H1 (cell line): Measurements from ENCODE around the gene ELOVL2. TPM values are rescaled to one million over a fixed set of nuclear protein-coding genes. Genes with fewer than 3 reads are reported as not detected.

Source experiments
- ASH2L ChIP-seq: fragments of 200-600, 300-600 bp; sonication (generic); IDR thresholded peaks from one replicate; pipeline ENCODE4 v1.7.1; 2017; ENCODE audit warnings: low read length
- EP300 ChIP-seq, 2 experiments: IDR thresholded peaks; 1 replicate in 1 of 2; 2 replicates in 1 of 2; pipeline ENCODE4 v1.6.1; 2011 to 2012; ENCODE audit warnings: low read depth in 2 of 2, low read length in 2 of 2, mild to moderate bottlenecking in 2 of 2, borderline replicate concordance in 1 of 2, inconsistent platforms in 1 of 2, moderate library complexity in 1 of 2
- FOSL1 ChIP-seq: IDR thresholded peaks from 2 replicates; pipeline ENCODE4 v1.6.1; 2011; ENCODE audit warnings: mild to moderate bottlenecking, low read depth, low read length, moderate library complexity; ENCODE audit not compliant: insufficient read depth
- JUND ChIP-seq: IDR thresholded peaks from 2 replicates; pipeline ENCODE4 v1.6.1; 2011; ENCODE audit warnings: mild to moderate bottlenecking, improper control_type of control experiment, low read length
- PHF8 ChIP-seq: fragments of 200-600 bp; sonication (generic); conservative IDR thresholded peaks from 2 replicates; pipeline ENCODE4 v1.7.1; 2012; ENCODE audit warnings: low read depth, mild to moderate bottlenecking, inconsistent platforms, low read length, moderate library complexity
- RAD21 ChIP-seq, 2 experiments: IDR thresholded peaks in 1 of 2; conservative IDR thresholded peaks in 1 of 2; 2 replicates each; pipeline ENCODE4 v1.6.1; 2011; ENCODE audit warnings: low read depth in 2 of 2, low read length in 2 of 2, improper control_type of control experiment in 1 of 2, inconsistent platforms in 1 of 2, mild to moderate bottlenecking in 1 of 2, moderate library complexity in 1 of 2
- SIRT6 ChIP-seq: IDR thresholded peaks from one replicate; pipeline ENCODE4 v1.7.1; 2012; ENCODE audit warnings: low read length, inconsistent platforms
- SP1 ChIP-seq: IDR thresholded peaks from 2 replicates; pipeline ENCODE4 v1.6.1; 2011; ENCODE audit warnings: low read depth, low read length
- SRF ChIP-seq: IDR thresholded peaks from 2 replicates; pipeline ENCODE4 v1.6.1; 2011; ENCODE audit warnings: mild to moderate bottlenecking, low read depth, low read length, moderate library complexity
- polyA plus RNA-seq, 7 experiments: library from polyadenylated mRNA; depleted of rRNA in 3 of 7; stranded (reverse) in 5 of 7; unstranded in 2 of 7; fragments of >200 nt in 5 of 7; fragments of 200-250 nt in 2 of 7; gene quantifications; 1 replicate in 5 of 7; 2 replicates in 1 of 7; 4 replicates in 1 of 7; pipeline versions ENCODE4 v1.2.1 to v1.2.3, GENCODE V29; 2011 to 2013; ENCODE audit warnings: missing spikeins in 2 of 7, mixed read lengths in 2 of 7
- total RNA-seq: library from RNA; stranded (reverse); fragmentation: NEBNext Ultra II Directional; extraction: Animal tissue kit (Norgen Biotek cat#: 25700); gene quantifications from 2 replicates; pipeline ENCODE4 v1.2.1, GENCODE V29; 2021
- TF ChIP-seq, protein P1 (sequence below): fragments of 300-600 bp; sonication (generic); IDR thresholded peaks from 2 replicates; pipeline ENCODE4 v1.7.1; 2012; ENCODE audit warnings: low read length, moderate library complexity, mild to moderate bottlenecking, inconsistent platforms; ENCODE audit not compliant: insufficient replicate concordance
- TF ChIP-seq, protein P2 (sequence below): IDR thresholded peaks from 2 replicates; pipeline ENCODE4 v1.6.1; 2012; ENCODE audit warnings: inconsistent platforms

Gene ELOVL2
- total and polyA plus RNA-seq, 2 of the 8 experiments (the other 6 are each of a cell fraction or from before 2014, with no cell fraction given) = 0.42 to 0.89 TPM

- TF ChIP-seq, protein P1, sequence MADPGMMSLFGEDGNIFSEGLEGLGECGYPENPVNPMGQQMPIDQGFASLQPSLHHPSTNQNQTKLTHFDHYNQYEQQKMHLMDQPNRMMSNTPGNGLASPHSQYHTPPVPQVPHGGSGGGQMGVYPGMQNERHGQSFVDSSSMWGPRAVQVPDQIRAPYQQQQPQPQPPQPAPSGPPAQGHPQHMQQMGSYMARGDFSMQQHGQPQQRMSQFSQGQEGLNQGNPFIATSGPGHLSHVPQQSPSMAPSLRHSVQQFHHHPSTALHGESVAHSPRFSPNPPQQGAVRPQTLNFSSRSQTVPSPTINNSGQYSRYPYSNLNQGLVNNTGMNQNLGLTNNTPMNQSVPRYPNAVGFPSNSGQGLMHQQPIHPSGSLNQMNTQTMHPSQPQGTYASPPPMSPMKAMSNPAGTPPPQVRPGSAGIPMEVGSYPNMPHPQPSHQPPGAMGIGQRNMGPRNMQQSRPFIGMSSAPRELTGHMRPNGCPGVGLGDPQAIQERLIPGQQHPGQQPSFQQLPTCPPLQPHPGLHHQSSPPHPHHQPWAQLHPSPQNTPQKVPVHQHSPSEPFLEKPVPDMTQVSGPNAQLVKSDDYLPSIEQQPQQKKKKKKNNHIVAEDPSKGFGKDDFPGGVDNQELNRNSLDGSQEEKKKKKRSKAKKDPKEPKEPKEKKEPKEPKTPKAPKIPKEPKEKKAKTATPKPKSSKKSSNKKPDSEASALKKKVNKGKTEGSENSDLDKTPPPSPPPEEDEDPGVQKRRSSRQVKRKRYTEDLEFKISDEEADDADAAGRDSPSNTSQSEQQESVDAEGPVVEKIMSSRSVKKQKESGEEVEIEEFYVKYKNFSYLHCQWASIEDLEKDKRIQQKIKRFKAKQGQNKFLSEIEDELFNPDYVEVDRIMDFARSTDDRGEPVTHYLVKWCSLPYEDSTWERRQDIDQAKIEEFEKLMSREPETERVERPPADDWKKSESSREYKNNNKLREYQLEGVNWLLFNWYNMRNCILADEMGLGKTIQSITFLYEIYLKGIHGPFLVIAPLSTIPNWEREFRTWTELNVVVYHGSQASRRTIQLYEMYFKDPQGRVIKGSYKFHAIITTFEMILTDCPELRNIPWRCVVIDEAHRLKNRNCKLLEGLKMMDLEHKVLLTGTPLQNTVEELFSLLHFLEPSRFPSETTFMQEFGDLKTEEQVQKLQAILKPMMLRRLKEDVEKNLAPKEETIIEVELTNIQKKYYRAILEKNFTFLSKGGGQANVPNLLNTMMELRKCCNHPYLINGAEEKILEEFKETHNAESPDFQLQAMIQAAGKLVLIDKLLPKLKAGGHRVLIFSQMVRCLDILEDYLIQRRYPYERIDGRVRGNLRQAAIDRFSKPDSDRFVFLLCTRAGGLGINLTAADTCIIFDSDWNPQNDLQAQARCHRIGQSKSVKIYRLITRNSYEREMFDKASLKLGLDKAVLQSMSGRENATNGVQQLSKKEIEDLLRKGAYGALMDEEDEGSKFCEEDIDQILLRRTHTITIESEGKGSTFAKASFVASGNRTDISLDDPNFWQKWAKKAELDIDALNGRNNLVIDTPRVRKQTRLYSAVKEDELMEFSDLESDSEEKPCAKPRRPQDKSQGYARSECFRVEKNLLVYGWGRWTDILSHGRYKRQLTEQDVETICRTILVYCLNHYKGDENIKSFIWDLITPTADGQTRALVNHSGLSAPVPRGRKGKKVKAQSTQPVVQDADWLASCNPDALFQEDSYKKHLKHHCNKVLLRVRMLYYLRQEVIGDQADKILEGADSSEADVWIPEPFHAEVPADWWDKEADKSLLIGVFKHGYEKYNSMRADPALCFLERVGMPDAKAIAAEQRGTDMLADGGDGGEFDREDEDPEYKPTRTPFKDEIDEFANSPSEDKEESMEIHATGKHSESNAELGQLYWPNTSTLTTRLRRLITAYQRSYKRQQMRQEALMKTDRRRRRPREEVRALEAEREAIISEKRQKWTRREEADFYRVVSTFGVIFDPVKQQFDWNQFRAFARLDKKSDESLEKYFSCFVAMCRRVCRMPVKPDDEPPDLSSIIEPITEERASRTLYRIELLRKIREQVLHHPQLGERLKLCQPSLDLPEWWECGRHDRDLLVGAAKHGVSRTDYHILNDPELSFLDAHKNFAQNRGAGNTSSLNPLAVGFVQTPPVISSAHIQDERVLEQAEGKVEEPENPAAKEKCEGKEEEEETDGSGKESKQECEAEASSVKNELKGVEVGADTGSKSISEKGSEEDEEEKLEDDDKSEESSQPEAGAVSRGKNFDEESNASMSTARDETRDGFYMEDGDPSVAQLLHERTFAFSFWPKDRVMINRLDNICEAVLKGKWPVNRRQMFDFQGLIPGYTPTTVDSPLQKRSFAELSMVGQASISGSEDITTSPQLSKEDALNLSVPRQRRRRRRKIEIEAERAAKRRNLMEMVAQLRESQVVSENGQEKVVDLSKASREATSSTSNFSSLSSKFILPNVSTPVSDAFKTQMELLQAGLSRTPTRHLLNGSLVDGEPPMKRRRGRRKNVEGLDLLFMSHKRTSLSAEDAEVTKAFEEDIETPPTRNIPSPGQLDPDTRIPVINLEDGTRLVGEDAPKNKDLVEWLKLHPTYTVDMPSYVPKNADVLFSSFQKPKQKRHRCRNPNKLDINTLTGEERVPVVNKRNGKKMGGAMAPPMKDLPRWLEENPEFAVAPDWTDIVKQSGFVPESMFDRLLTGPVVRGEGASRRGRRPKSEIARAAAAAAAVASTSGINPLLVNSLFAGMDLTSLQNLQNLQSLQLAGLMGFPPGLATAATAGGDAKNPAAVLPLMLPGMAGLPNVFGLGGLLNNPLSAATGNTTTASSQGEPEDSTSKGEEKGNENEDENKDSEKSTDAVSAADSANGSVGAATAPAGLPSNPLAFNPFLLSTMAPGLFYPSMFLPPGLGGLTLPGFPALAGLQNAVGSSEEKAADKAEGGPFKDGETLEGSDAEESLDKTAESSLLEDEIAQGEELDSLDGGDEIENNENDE = no peak
- no peak for TF ChIP-seq FOSL1
- TF ChIP-seq EP300 (IDR thresholded peaks at IDR 0.05; ENCODE audit: borderline replicate concordance in 1 of 2, low read depth in 2 of 2, low read length in 2 of 2) = no peak
- no peak for TF ChIP-seq JUND
- TF ChIP-seq SRF = no peak
- TF ChIP-seq, protein P2, sequence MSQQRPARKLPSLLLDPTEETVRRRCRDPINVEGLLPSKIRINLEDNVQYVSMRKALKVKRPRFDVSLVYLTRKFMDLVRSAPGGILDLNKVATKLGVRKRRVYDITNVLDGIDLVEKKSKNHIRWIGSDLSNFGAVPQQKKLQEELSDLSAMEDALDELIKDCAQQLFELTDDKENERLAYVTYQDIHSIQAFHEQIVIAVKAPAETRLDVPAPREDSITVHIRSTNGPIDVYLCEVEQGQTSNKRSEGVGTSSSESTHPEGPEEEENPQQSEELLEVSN = no peak
- no peak for TF ChIP-seq SP1
- TF ChIP-seq ASH2L = no peak
- TF ChIP-seq PHF8 = no peak
- TF ChIP-seq RAD21 (IDR thresholded peaks at IDR 0.05 in 1 of 2, conservative IDR thresholded peaks at IDR 0.05 in 1 of 2; ENCODE audit: low read depth in 2 of 2, low read length in 2 of 2) = no peak
- TF ChIP-seq SIRT6 = no peak
Observed at GRCh38 chr6:11062715-11063114, 18.6 kb upstream of the ELOVL2 start (continued).
